ENCODE results near the gene DSN1.

GRCh38 chr20:36773107-36773596, 411 bp downstream of the DSN1 start:
- no peak for TF ChIP-seq CTCF (IDR thresholded peaks at IDR 0.05 in 2 of 3, conservative IDR thresholded peaks at IDR 0.05 in 1 of 3; ENCODE audit: borderline replicate concordance in 1 of 3, insufficient read depth in 1 of 3, low read depth in 2 of 3, low read length in 2 of 3)
- no peak for TF ChIP-seq MAX (IDR thresholded peaks at IDR 0.05)
- no peak for TF ChIP-seq CBX3 (IDR thresholded peaks at IDR 0.05; ENCODE audit: low read depth)
- no peak for TF ChIP-seq POLR2A (IDR thresholded peaks at IDR 0.05; ENCODE audit: borderline replicate concordance, extremely low read depth, insufficient read depth, insufficient read length)
- no peak for TF ChIP-seq REST (IDR thresholded peaks at IDR 0.05; ENCODE audit: low read depth)
- TF ChIP-seq ZBTB33 (IDR thresholded peaks at IDR 0.05; ENCODE audit: extremely low read depth, insufficient replicate concordance, low read length): no peak
- no peak for TF ChIP-seq SP1 (IDR thresholded peaks at IDR 0.05; ENCODE audit: low read depth)
- TF ChIP-seq JUND (IDR thresholded peaks at IDR 0.05): no peak
- no peak for TF ChIP-seq POLR2AphosphoS5 (IDR thresholded peaks at IDR 0.05; ENCODE audit: low read depth, low read length)
- TF ChIP-seq FOSL1 (IDR thresholded peaks at IDR 0.05; ENCODE audit: low read depth): no peak
- no peak for TF ChIP-seq CEBPB (IDR thresholded peaks at IDR 0.05; ENCODE audit: low read depth)
- TF ChIP-seq EZH2 (IDR thresholded peaks at IDR 0.05): no peak
